Natural killer cell (primary cell): Measurements from ENCODE around the gene EIF2S2. TPM values are rescaled to one million over a fixed set of nuclear protein-coding genes. Genes with fewer than 3 reads are reported as not detected.

Experiments
- ATAC-seq, 3 donors: fragments of 150-1000 bp in 2 of 3; fragments of 200-7000 bp in 1 of 3; cut with Tn5 transposase; 1 replicate in 1 of 3; 2 replicates in 2 of 3; pipeline ENCODE4 v1.10.0; 2021; ENCODE audit warnings: mild to moderate bottlenecking in 2 of 3, moderate library complexity in 2 of 3
- DNase-seq, 2 donors: peaks; one replicate each; pipeline versions ENCODE4 v3.0.0 to v3.0.0-alpha.2; 2013 to 2021; ENCODE audit warnings: mixed read lengths in 1 of 2
- H3K27ac ChIP-seq: one replicate; pipeline ENCODE4 v1.5.1; 2013; ENCODE audit warnings: mild to moderate bottlenecking, low read length
- H3K27me3 ChIP-seq: one replicate; pipeline ENCODE4 v1.6.1; 2013; ENCODE audit warnings: low read length; ENCODE audit not compliant: control insufficient read depth, insufficient read depth
- H3K36me3 ChIP-seq: one replicate; pipeline ENCODE4 v1.6.1; 2013; ENCODE audit warnings: low read length; ENCODE audit not compliant: control insufficient read depth, insufficient read depth
- H3K4me1 ChIP-seq: one replicate; pipeline ENCODE4 v1.6.1; 2013; ENCODE audit warnings: low read length; ENCODE audit not compliant: control insufficient read depth, insufficient read depth
- H3K4me3 ChIP-seq: one replicate; pipeline ENCODE4 v1.5.1; 2013; ENCODE audit warnings: low read length
- H3K9me3 ChIP-seq: one replicate; pipeline ENCODE4 v1.6.1; 2013; ENCODE audit warnings: low read length; ENCODE audit not compliant: control insufficient read depth, insufficient read depth
- H3K27ac Mint-ChIP-seq, 2 donors: one replicate each; pipeline ENCODE4 v1.8.0; 2022; ENCODE audit warnings: mild to moderate bottlenecking in 2 of 2, mixed read lengths in 2 of 2, moderate library complexity in 1 of 2
- H3K27me3 Mint-ChIP-seq, 2 donors: one replicate each; pipeline ENCODE4 v1.8.0; 2022; ENCODE audit warnings: low read depth in 2 of 2, mixed read lengths in 2 of 2
- H3K36me3 Mint-ChIP-seq: one replicate; pipeline ENCODE4 v1.8.0; 2022; ENCODE audit warnings: mixed read lengths
- H3K4me1 Mint-ChIP-seq, 2 donors: one replicate each; pipeline ENCODE4 v1.8.0; 2022; ENCODE audit warnings: mixed read lengths in 2 of 2
- H3K4me3 Mint-ChIP-seq: one replicate; pipeline ENCODE4 v1.8.0; 2022; ENCODE audit warnings: mild to moderate bottlenecking, moderate library complexity, mixed read lengths
- H3K9me3 Mint-ChIP-seq, 2 donors: one replicate each; pipeline ENCODE4 v1.8.0; 2022; ENCODE audit warnings: mixed read lengths in 2 of 2
- WGBS: methylation state at CpG from one replicate; pipeline ENCODE4 v1.1.7; 2013; ENCODE audit warnings: missing lambda C conversion rate; ENCODE audit not compliant: insufficient coverage; 5-methylcytosine and 5-hydroxymethylcytosine counted together
- intact Hi-C: fragments of 100-400 bp; cut with micrococcal nuclease; formaldehyde crosslinking; loops from one replicate; pipeline ENCODE4 v1.14.2; 2022
- total RNA-seq, 4 donors: library from RNA; stranded (reverse); fragments of 120-200 nt in 1 of 4; gene quantifications; one replicate each; pipeline versions ENCODE4 v1.2.3 to v1.2.4, GENCODE V29; 2013 to 2022
- TF ChIP-seq, protein P1 (sequence below): fragments of 200-600 bp; IDR thresholded peaks from one replicate; pipeline ENCODE4 v1.8.0; 2022; ENCODE audit warnings: antibody characterized with exemption

The EIF2S2 gene
- total RNA-seq, 3 donors from 2014 or later (not counting 1 experiment from before 2014, with no cell fraction given) = 17.6 to 20.0 (median 17.6) TPM

DNA sequence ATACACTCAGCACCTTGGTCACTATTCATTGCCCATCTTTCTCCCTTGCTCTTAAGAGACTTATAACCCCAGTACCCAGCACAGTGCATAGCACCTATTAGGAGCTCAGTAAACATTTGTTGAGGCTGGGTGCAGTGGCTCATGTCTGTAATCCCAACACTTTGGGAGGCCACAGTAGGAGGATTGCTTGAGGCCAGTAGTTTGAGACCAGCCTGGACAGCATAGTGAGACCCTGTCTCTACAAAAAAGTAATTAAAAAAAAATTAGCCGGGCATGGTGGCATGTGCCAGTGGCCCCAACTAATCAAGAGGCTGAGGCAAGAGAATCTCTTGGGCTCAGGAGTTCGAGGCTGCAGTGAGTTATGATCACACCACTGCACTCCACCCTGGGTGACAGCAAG, 8.2 kb upstream of the EIF2S2 start:
- Mint-ChIP-seq H3K9me3 (no peaks in the 10 kb centered on the region), H3K36me3 (no peaks in the 10 kb centered on the region), H3K27me3 (peaks cover 0 to 8% of the 10 kb centered on the region in 2 donors), H3K4me3 (no peak overlapping the region), H3K27ac (no peak overlapping the region), H3K4me1 (no peaks in the 10 kb centered on the region)
- ATAC-seq = no peak
- TF ChIP-seq, protein P1, sequence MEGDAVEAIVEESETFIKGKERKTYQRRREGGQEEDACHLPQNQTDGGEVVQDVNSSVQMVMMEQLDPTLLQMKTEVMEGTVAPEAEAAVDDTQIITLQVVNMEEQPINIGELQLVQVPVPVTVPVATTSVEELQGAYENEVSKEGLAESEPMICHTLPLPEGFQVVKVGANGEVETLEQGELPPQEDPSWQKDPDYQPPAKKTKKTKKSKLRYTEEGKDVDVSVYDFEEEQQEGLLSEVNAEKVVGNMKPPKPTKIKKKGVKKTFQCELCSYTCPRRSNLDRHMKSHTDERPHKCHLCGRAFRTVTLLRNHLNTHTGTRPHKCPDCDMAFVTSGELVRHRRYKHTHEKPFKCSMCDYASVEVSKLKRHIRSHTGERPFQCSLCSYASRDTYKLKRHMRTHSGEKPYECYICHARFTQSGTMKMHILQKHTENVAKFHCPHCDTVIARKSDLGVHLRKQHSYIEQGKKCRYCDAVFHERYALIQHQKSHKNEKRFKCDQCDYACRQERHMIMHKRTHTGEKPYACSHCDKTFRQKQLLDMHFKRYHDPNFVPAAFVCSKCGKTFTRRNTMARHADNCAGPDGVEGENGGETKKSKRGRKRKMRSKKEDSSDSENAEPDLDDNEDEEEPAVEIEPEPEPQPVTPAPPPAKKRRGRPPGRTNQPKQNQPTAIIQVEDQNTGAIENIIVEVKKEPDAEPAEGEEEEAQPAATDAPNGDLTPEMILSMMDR = no peak
- H3K9me3 ChIP-seq = no peaks in the 10 kb centered on the region
- H3K27me3 ChIP-seq = no peaks in the 10 kb centered on the region
- 78% methylated on average over 2 of the region's 2 CpGs for WGBS
- no peak for DNase-seq
- intact Hi-C loops = no loop called here
- no peak overlapping the region for H3K27ac ChIP-seq
- H3K4me1 ChIP-seq = no peaks in the 10 kb centered on the region
- H3K4me3 ChIP-seq = no peak overlapping the region
- no peaks in the 10 kb centered on the region for H3K36me3 ChIP-seq

- Mint-ChIP-seq H3K27ac (no peak overlapping the region), H3K4me1 (peaks cover 21 to 24% of the 10 kb centered on the region in 2 donors), H3K4me3 (no peak overlapping the region), H3K27me3 (peaks cover 0 to 5% of the 10 kb centered on the region in 2 donors), H3K9me3 (no peaks in the 10 kb centered on the region), H3K36me3 (no peaks in the 10 kb centered on the region)
- Histone ChIP-seq H3K4me1 (peaks cover 18% of the 10 kb centered on the region), H3K9me3 (no peaks in the 10 kb centered on the region), H3K36me3 (no peaks in the 10 kb centered on the region), H3K27me3 (no peaks in the 10 kb centered on the region), H3K4me3 (no peak overlapping the region), H3K27ac (no peak overlapping the region)
- no peak for DNase-seq
- TF ChIP-seq, protein P1 = no peak
- ATAC-seq = no peak
- intact Hi-C loops = no loop called here
Observed at GRCh38 chr20:34115232-34115631, 3.2 kb upstream of the EIF2S2 start.

DNA sequence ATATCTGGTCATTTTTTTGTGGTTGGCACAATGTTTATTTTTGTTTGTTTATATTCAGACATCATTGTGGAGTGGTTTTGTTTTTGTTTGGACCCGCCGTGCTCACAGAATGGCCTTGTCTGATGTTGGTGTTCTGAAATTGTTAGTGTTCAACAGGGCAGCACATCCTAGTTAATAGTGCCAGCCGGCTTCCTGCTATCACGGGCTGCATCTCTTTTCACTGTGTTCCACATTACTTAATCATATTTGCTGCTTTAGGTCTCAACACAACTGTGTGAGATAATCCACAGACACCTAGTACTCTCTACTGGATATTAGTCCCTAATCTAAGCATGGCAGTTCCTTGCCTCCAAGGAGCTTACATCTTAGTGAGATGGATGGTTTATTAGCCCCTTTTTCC, 2.8 kb upstream of the EIF2S2 start:
- Mint-ChIP-seq H3K4me3 (peak overlapping the region; percentile 54), H3K9me3 (no peaks in the 10 kb centered on the region)

More for the DNA sequence above, 2.8 kb upstream of the EIF2S2 start:
- intact Hi-C loops = loop anchor here (5.0 kb wide), 1 partner anchor 48 kb away; no protein-coding TSS in a partner anchor
- TF ChIP-seq, protein P1 = no peak
- 96% methylated on average over 4 of the region's 4 CpGs for WGBS
- DNase-seq (no peak), ATAC-seq (no peak)
- Histone ChIP-seq H3K27me3 (no peaks in the 10 kb centered on the region), H3K36me3 (no peaks in the 10 kb centered on the region), H3K9me3 (no peaks in the 10 kb centered on the region), H3K4me3 (no peak overlapping the region), H3K27ac (no peak overlapping the region), H3K4me1 (peaks cover 20% of the 10 kb centered on the region)
- no peaks in the 10 kb centered on the region for H3K36me3 Mint-ChIP-seq
- peaks cover 0 to 5% of the 10 kb centered on the region in 2 donors for H3K27me3 Mint-ChIP-seq
- no peak overlapping the region for H3K27ac Mint-ChIP-seq
- peaks cover 23 to 27% of the 10 kb centered on the region in 2 donors for H3K4me1 Mint-ChIP-seq
